Breast epithelium (tissue), 3 donors: ENCODE measurements around the gene DUSP8.

Experiments
- POLR2A ChIP-seq: fragments of 450-650 bp; IDR thresholded peaks from one replicate; pipeline ENCODE4 v1.6.1; 2016; ENCODE audit warnings: antibody characterized with exemption, mild to moderate bottlenecking, moderate library complexity
- POLR2AphosphoS5 ChIP-seq, 3 donors: sonication (generic); formaldehyde crosslinking; IDR thresholded peaks; one replicate each; pipeline ENCODE4 v1.6.1; 2017; ENCODE audit warnings: antibody characterized with exemption in 3 of 3
- TF ChIP-seq, protein P1 (sequence below), 3 donors: fragments of 450-650 bp; IDR thresholded peaks; one replicate each; pipeline ENCODE4 v1.5.1; 2016 to 2017; ENCODE audit warnings: antibody characterized with exemption in 3 of 3, mild to moderate bottlenecking in 3 of 3, moderate library complexity in 3 of 3

DNA sequence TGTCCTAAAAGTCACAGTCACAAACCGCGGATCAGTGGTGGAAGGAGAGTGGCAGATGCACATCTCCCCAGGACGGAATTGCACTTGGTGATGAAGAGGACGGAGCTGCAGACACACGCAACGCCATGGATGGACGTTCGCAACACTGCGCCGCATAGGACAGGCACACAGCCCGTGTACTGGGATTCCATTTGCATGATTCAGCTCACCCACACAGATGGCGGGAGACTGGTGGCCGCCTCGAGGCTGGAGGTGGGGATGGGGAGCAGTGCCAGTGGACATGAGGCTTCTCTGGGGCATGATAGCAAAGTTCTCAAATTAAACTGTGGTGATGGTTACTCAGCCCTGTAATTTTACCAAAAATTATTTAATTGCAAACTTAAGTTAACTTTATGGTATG, 37.4 kb downstream of the DUSP8 start:
- TF ChIP-seq, protein P1, sequence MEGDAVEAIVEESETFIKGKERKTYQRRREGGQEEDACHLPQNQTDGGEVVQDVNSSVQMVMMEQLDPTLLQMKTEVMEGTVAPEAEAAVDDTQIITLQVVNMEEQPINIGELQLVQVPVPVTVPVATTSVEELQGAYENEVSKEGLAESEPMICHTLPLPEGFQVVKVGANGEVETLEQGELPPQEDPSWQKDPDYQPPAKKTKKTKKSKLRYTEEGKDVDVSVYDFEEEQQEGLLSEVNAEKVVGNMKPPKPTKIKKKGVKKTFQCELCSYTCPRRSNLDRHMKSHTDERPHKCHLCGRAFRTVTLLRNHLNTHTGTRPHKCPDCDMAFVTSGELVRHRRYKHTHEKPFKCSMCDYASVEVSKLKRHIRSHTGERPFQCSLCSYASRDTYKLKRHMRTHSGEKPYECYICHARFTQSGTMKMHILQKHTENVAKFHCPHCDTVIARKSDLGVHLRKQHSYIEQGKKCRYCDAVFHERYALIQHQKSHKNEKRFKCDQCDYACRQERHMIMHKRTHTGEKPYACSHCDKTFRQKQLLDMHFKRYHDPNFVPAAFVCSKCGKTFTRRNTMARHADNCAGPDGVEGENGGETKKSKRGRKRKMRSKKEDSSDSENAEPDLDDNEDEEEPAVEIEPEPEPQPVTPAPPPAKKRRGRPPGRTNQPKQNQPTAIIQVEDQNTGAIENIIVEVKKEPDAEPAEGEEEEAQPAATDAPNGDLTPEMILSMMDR (IDR thresholded peaks at IDR 0.05) = no peak
- TF ChIP-seq POLR2A = no peak
- no peak for TF ChIP-seq POLR2AphosphoS5 (IDR thresholded peaks at IDR 0.05)
